Panc1 (cell line): ENCODE data around the gene RCBTB2.

Experiments used
- CTCF ChIP-seq: fragments of 450-650 bp; IDR thresholded peaks from 2 replicates; pipeline ENCODE4 v1.5.1; 2017; ENCODE audit warnings: mild to moderate bottlenecking
- TCF7L2 ChIP-seq: IDR thresholded peaks from 2 replicates; pipeline ENCODE4 v1.6.1; 2011; ENCODE audit warnings: mild to moderate bottlenecking, low read depth, low read length, inconsistent platforms

DNA sequence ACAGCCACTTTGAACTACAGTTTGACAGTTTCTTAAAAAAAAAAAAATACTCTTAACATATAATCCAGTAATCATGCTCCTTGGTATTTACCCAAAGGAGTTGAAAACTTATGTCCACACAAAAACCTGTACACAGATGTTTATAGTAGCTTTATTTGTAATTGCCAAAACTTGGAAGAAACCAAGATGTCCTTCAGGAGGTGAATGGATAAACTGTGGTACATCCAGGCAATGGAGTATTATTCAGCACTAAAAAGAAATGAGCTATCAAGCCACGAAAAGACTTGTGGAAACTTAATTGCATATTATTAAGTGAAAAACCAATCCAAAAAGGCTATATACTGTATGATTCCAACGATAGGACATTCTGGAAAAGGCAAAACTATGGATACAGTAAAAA is 44.9 kb downstream of the RCBTB2 start:
- TF ChIP-seq CTCF (no peak), TCF7L2 (no peak)
